H1 (cell line): ENCODE measurements around the gene NTPCR. TPM values are rescaled to one million over a fixed set of nuclear protein-coding genes. Genes with fewer than 3 reads are reported as not detected.

ENCODE experiments used
- CTCF ChIA-PET: fragments of 300-600 bp; sonication (Branson Sonifier 250); formaldehyde crosslinking; loops from one replicate; lab custom pipeline; 2021; ENCODE audit not compliant: partially characterized antibody; lab: Charles Lee
- POLR2A ChIA-PET: fragments of 300-600 bp; sonication (Branson Sonifier 250); formaldehyde crosslinking; loops from one replicate; lab custom pipeline; 2021; ENCODE audit warnings: inconsistent platforms; ENCODE audit not compliant: partially characterized antibody; lab: Charles Lee
- DNase-seq, 2 experiments: peaks; one replicate each; pipeline versions ENCODE4 v3.0.0 to v3.0.0-alpha.2; 2010 to 2022; ENCODE audit warnings: low spot score in 2 of 2, low read depth in 1 of 2, mixed read lengths in 1 of 2
- FAIRE-seq: peaks from 2 replicates; lab custom pipeline; 2011; peaks lifted over from hg19 to GRCh38; lab: Jason Lieb, UNC
- H2AFZ ChIP-seq: 2 replicates; pipeline ENCODE4 v1.8.1; 2012; ENCODE audit warnings: low read length, inconsistent platforms
- H2AK5ac ChIP-seq: 2 replicates; pipeline ENCODE4 v1.6.1; 2013; ENCODE audit warnings: low read depth, low read length
- H2BK120ac ChIP-seq: replicated peaks from 2 replicates; pipeline ENCODE3; 2013; ENCODE audit warnings: low read depth, low read length, inconsistent platforms
- H2BK12ac ChIP-seq: 2 replicates; pipeline ENCODE4 v1.6.1; 2013; ENCODE audit warnings: low read depth, low read length
- H2BK15ac ChIP-seq: 2 replicates; pipeline ENCODE4 v1.6.1; 2013; ENCODE audit warnings: low read length
- H2BK20ac ChIP-seq: 2 replicates; pipeline ENCODE4 v1.6.1; 2013; ENCODE audit warnings: low read length
- H2BK5ac ChIP-seq: 2 replicates; pipeline ENCODE4 v1.6.1; 2013; ENCODE audit warnings: low read depth, low read length
- H3K14ac ChIP-seq: 2 replicates; pipeline ENCODE4 v1.6.1; 2013; ENCODE audit warnings: inconsistent platforms; ENCODE audit not compliant: insufficient read length
- H3K18ac ChIP-seq: 2 replicates; pipeline ENCODE4 v1.6.1; 2013; ENCODE audit warnings: low read length; ENCODE audit errors: extremely low read depth
- H3K23ac ChIP-seq: 2 replicates; pipeline ENCODE4 v1.6.1; 2013; ENCODE audit warnings: inconsistent platforms; ENCODE audit not compliant: insufficient read length
- H3K23me2 ChIP-seq: 2 replicates; pipeline ENCODE4 v1.6.1; 2013; ENCODE audit warnings: low read depth, low read length
- H3K27ac ChIP-seq: 2 replicates; pipeline ENCODE4 v1.6.1; 2011; ENCODE audit warnings: low read depth, low read length, inconsistent platforms
- H3K27me3 ChIP-seq, 4 experiments: replicated peaks in 1 of 4; 1 replicate in 1 of 4; 2 replicates in 3 of 4; pipeline versions ENCODE4 v1.6.1 to v1.8.1; 2011 to 2013; ENCODE audit warnings: low read length in 3 of 4, mild to moderate bottlenecking in 3 of 4, inconsistent platforms in 2 of 4, mixed read lengths in 2 of 4, moderate library complexity in 1 of 4; ENCODE audit not compliant: control insufficient read depth in 3 of 4, insufficient read depth in 3 of 4; ENCODE audit errors: extremely low read depth in 1 of 4
- H3K36me3 ChIP-seq, 4 experiments: 2 replicates each; pipeline versions ENCODE4 v1.6.1 to v1.8.1; 2011 to 2013; ENCODE audit warnings: mild to moderate bottlenecking in 4 of 4, low read length in 3 of 4, moderate library complexity in 2 of 4, control low read depth in 1 of 4, inconsistent platforms in 1 of 4; ENCODE audit not compliant: insufficient read depth in 4 of 4, control insufficient read depth in 2 of 4
- H3K4ac ChIP-seq: replicated peaks from 2 replicates; pipeline ENCODE3; 2013; ENCODE audit warnings: low read length, low read depth, mixed read lengths, inconsistent platforms; ENCODE audit not compliant: insufficient read length
- H3K4me1 ChIP-seq, 4 experiments: replicated peaks in 1 of 4; 1 replicate in 1 of 4; 2 replicates in 3 of 4; pipeline versions ENCODE4 v1.6.1 to v1.8.1; 2011 to 2013; ENCODE audit warnings: low read length in 3 of 4, inconsistent platforms in 2 of 4, mixed read lengths in 1 of 4; ENCODE audit not compliant: insufficient read depth in 4 of 4, control insufficient read depth in 3 of 4
- H3K4me2 ChIP-seq, 2 experiments: 2 replicates each; pipeline versions ENCODE4 v1.6.1 to v1.8.1; 2011 to 2013; ENCODE audit warnings: low read depth in 2 of 2, low read length in 2 of 2, control low read depth in 1 of 2, inconsistent platforms in 1 of 2, mild to moderate bottlenecking in 1 of 2; ENCODE audit not compliant: insufficient read depth in 1 of 2
- H3K4me3 ChIP-seq, 4 experiments: fragments of 200-600, 300-600 bp in 1 of 4; sonication (generic), shearing (Covaris generic), sonication (Bioruptor Twin) in 1 of 4; 2 replicates each; pipeline versions ENCODE4 v1.5.1 to v1.8.1; 2011 to 2016; ENCODE audit warnings: low read length in 4 of 4, low read depth in 3 of 4, control low read depth in 2 of 4, inconsistent platforms in 2 of 4, mild to moderate bottlenecking in 2 of 4, mixed read lengths in 1 of 4, moderate library complexity in 1 of 4; ENCODE audit not compliant: insufficient read depth in 2 of 4; ENCODE audit errors: extremely low read depth in 1 of 4
- H3K56ac ChIP-seq: replicated peaks from 2 replicates; pipeline ENCODE3; 2013; ENCODE audit warnings: low read depth, mild to moderate bottlenecking, mixed read lengths, low read length, inconsistent platforms; ENCODE audit not compliant: insufficient read length
- H3K79me1 ChIP-seq: 2 replicates; pipeline ENCODE4 v1.6.1; 2013; ENCODE audit warnings: low read depth, low read length, control low read depth
- H3K79me2 ChIP-seq, 2 experiments: 2 replicates each; pipeline versions ENCODE4 v1.6.1 to v1.8.1; 2012 to 2013; ENCODE audit warnings: low read length in 2 of 2, mild to moderate bottlenecking in 2 of 2, inconsistent platforms in 1 of 2; ENCODE audit not compliant: insufficient read depth in 2 of 2, control insufficient read depth in 1 of 2
- H3K9ac ChIP-seq, 4 experiments: replicated peaks in 1 of 4; 1 replicate in 1 of 4; 2 replicates in 3 of 4; pipeline versions ENCODE4 v1.6.1 to v1.8.1; 2011 to 2013; ENCODE audit warnings: low read depth in 3 of 4, low read length in 3 of 4, control low read depth in 2 of 4, mild to moderate bottlenecking in 2 of 4, moderate library complexity in 2 of 4, inconsistent platforms in 1 of 4; ENCODE audit errors: extremely low read depth in 1 of 4
- H3K9me3 ChIP-seq, 2 experiments: 2 replicates each; pipeline versions ENCODE4 v1.6.1 to v1.8.1; 2012 to 2013; ENCODE audit warnings: mild to moderate bottlenecking in 2 of 2, moderate library complexity in 2 of 2, control low read depth in 1 of 2, inconsistent platforms in 1 of 2, low read depth in 1 of 2, low read length in 1 of 2, mixed read lengths in 1 of 2; ENCODE audit not compliant: insufficient read depth in 2 of 2
- H4K20me1 ChIP-seq, 2 experiments: replicated peaks in 1 of 2; 2 replicates each; pipeline versions ENCODE3 to v1.8.1; 2011 to 2013; ENCODE audit warnings: inconsistent platforms in 2 of 2, low read length in 2 of 2, mild to moderate bottlenecking in 1 of 2; ENCODE audit not compliant: insufficient read depth in 2 of 2, control insufficient read depth in 1 of 2
- H4K5ac ChIP-seq: 2 replicates; pipeline ENCODE4 v1.6.1; 2013; ENCODE audit warnings: low read length, low read depth, mixed read lengths, inconsistent platforms; ENCODE audit not compliant: insufficient read length
- H4K8ac ChIP-seq: 2 replicates; pipeline ENCODE4 v1.8.0; 2013; ENCODE audit warnings: mild to moderate bottlenecking, moderate library complexity, low read length, inconsistent platforms; ENCODE audit not compliant: insufficient read depth; ENCODE audit errors: extremely low read depth
- H4K91ac ChIP-seq: replicated peaks from 2 replicates; pipeline ENCODE3; 2013; ENCODE audit warnings: low read length, mixed read lengths, inconsistent platforms; ENCODE audit not compliant: insufficient read length
- BCL11A ChIP-seq, 2 experiments: IDR thresholded peaks; one replicate each; pipeline ENCODE4 v1.6.1; 2011; ENCODE audit warnings: low read depth in 2 of 2, low read length in 2 of 2, mild to moderate bottlenecking in 2 of 2
- CHD1 ChIP-seq: IDR thresholded peaks from 2 replicates; pipeline ENCODE4 v1.6.1; 2012; ENCODE audit warnings: low read depth, low read length, improper control_type of control experiment
- CHD2 ChIP-seq: IDR thresholded peaks from 2 replicates; pipeline ENCODE4 v1.6.1; 2012; ENCODE audit warnings: low read length, improper control_type of control experiment
- CTBP2 ChIP-seq: IDR thresholded peaks from 2 replicates; pipeline ENCODE4 v1.7.0; 2011; ENCODE audit warnings: borderline replicate concordance, mild to moderate bottlenecking, moderate library complexity, mixed read lengths, low read length; ENCODE audit not compliant: insufficient read depth, insufficient read length
- FOSL1 ChIP-seq: IDR thresholded peaks from 2 replicates; pipeline ENCODE4 v1.6.1; 2011; ENCODE audit warnings: mild to moderate bottlenecking, low read depth, low read length, moderate library complexity; ENCODE audit not compliant: insufficient read depth
- JUND ChIP-seq: IDR thresholded peaks from 2 replicates; pipeline ENCODE4 v1.6.1; 2011; ENCODE audit warnings: mild to moderate bottlenecking, improper control_type of control experiment, low read length
- RAD21 ChIP-seq, 2 experiments: IDR thresholded peaks in 1 of 2; conservative IDR thresholded peaks in 1 of 2; 2 replicates each; pipeline ENCODE4 v1.6.1; 2011; ENCODE audit warnings: low read depth in 2 of 2, low read length in 2 of 2, improper control_type of control experiment in 1 of 2, inconsistent platforms in 1 of 2, mild to moderate bottlenecking in 1 of 2, moderate library complexity in 1 of 2
- RBBP5 ChIP-seq: IDR thresholded peaks from 2 replicates; pipeline ENCODE4 v1.7.1; 2012; ENCODE audit warnings: low read depth, mild to moderate bottlenecking, inconsistent platforms, low read length, moderate library complexity, borderline replicate concordance
- TAF7 ChIP-seq: optimal IDR thresholded peaks from 2 replicates; pipeline ENCODE3; 2011; ENCODE audit warnings: low read depth, mild to moderate bottlenecking, inconsistent platforms, low read length, moderate library complexity, borderline replicate concordance
- WGBS, 2 experiments: shearing (Covaris generic) in 1 of 2; methylation state at CpG; one replicate each; pipeline versions ENCODE4 v1.1.6 to v1.1.7; 2013 to 2015; ENCODE audit warnings: low lambda C conversion rate in 2 of 2, mixed read lengths in 2 of 2, inconsistent platforms in 1 of 2, low coverage in 1 of 2, missing lambda C conversion rate in 1 of 2; ENCODE audit not compliant: insufficient replicate concordance in 2 of 2, insufficient coverage in 1 of 2, insufficient read length in 1 of 2; ENCODE audit errors: extremely low coverage in 1 of 2, missing lambda C conversion rate in 1 of 2; 5-methylcytosine and 5-hydroxymethylcytosine counted together
- polyA plus RNA-seq, 7 experiments: library from polyadenylated mRNA; depleted of rRNA in 3 of 7; stranded (reverse) in 5 of 7; unstranded in 2 of 7; fragments of >200 nt in 5 of 7; fragments of 200-250 nt in 2 of 7; gene quantifications; 1 replicate in 5 of 7; 2 replicates in 1 of 7; 4 replicates in 1 of 7; pipeline versions ENCODE4 v1.2.1 to v1.2.3, GENCODE V29; 2011 to 2013; ENCODE audit warnings: missing spikeins in 2 of 7, mixed read lengths in 2 of 7
- total RNA-seq: library from RNA; stranded (reverse); fragmentation: NEBNext Ultra II Directional; extraction: Animal tissue kit (Norgen Biotek cat#: 25700); gene quantifications from 2 replicates; pipeline ENCODE4 v1.2.1, GENCODE V29; 2021

Gene NTPCR
- total and polyA plus RNA-seq, 2 of the 8 experiments (the other 6 are each of a cell fraction or from before 2014, with no cell fraction given): 22.6 to 73.1 TPM

GRCh38 chr1:232991238-232991637, 40.8 kb downstream of the NTPCR start:
- Histone ChIP-seq H2AFZ (no peak overlapping the region), H4K91ac (no peak overlapping the region), H3K4me2 (no peak overlapping the region), H2BK20ac (no peak overlapping the region), H3K27ac (no peak overlapping the region), H4K8ac (no peak overlapping the region), H2BK15ac (no peak overlapping the region), H4K20me1 (no peaks in the 10 kb centered on the region), H3K23me2 (no peaks in the 10 kb centered on the region), H3K56ac (no peak overlapping the region), H3K4ac (no peak overlapping the region), H2BK12ac (no peak overlapping the region), H3K36me3 (peaks cover 0 to 32% (median 8%) of the 10 kb centered on the region in 4 experiments; a peak in 6 of 8 replicates), H4K5ac (no peak overlapping the region), H3K27me3 (no peaks in the 10 kb centered on the region), H3K18ac (no peak overlapping the region), H3K4me1 (no peaks in the 10 kb centered on the region), H3K79me2 (no peaks in the 10 kb centered on the region), H3K9me3 (peaks cover 10 to 19% of the 10 kb centered on the region in 2 experiments), H3K9ac (no peak overlapping the region), H2BK120ac (no peak overlapping the region), H2AK5ac (no peak overlapping the region), H2BK5ac (no peak overlapping the region), H3K79me1 (no peaks in the 10 kb centered on the region), H3K23ac (no peak overlapping the region), H3K4me3 (no peak overlapping the region), H3K14ac (no peak overlapping the region)
- TF ChIP-seq CTBP2 (no peak), TAF7 (no peak), JUND (no peak), FOSL1 (no peak), CHD2 (no peak), RBBP5 (no peak), RAD21 (IDR thresholded peaks at IDR 0.05 in 1 of 2, conservative IDR thresholded peaks at IDR 0.05 in 1 of 2; ENCODE audit: low read depth in 2 of 2, low read length in 2 of 2) (no peak), CHD1 (no peak), BCL11A (IDR thresholded peaks at IDR 0.05; ENCODE audit: low read depth in 2 of 2, low read length in 2 of 2) (no peak)
- WGBS, 2 experiments: 90% methylated on average over 7 of the region's 7 CpGs; no CpG with 5 or more reads in 1 of the 2 experiments
- ChIA-PET CTCF (interaction anchor here (2.1 kb wide), 1 partner anchor 38 kb away, joined by 4 read pairs; no protein-coding TSS in a partner anchor), POLR2A (interaction anchor here (1.0 kb wide), 1 partner anchor 11 kb away, joined by 4 read pairs; no protein-coding TSS in a partner anchor)
- FAIRE-seq: no peak
- DNase-seq: no peak
